ENCODE data around the gene RALY. TPM values are rescaled to one million over a fixed set of nuclear protein-coding genes. Genes with fewer than 3 reads are reported as not detected.

RALY gene
- total and polyA plus RNA-seq, 10 of the 15 experiments (the other 5 are each of a cell fraction or from before 2014, with no cell fraction given), result 1.2 to 246 (median 137) TPM

- no peak for TF ChIP-seq PAX5 (IDR thresholded peaks at IDR 0.05; ENCODE audit: borderline replicate concordance, low read depth, low read length)
- TF ChIP-seq MLLT1 (IDR thresholded peaks at IDR 0.05), result no peak
- TF ChIP-seq SUZ12 (IDR thresholded peaks at IDR 0.05; ENCODE audit: unreplicated experiment), result no peak
- TF ChIP-seq ASH2L (IDR thresholded peaks at IDR 0.05; ENCODE audit: borderline replicate concordance, low read depth), result no peak
Measured at GRCh38 chr20:34108616-34109174, 115.0 kb downstream of the RALY start (continued).

GRCh38 chr20:34109442-34109841, 115.7 kb downstream of the RALY start:
- peaks cover 75% of the 10 kb centered on the region for H3K79me2 ChIP-seq (ENCODE audit: control insufficient read depth, insufficient read depth, low read length)
- H3K4me3 ChIP-seq, result peak overlapping the region; percentile 84; the same call in 1 of the 2 replicates
- H3K27ac ChIP-seq (ENCODE audit: control insufficient read depth, insufficient read depth), result no peak overlapping the region
- intact Hi-C loops (cut with micrococcal nuclease; ENCODE audit: unreplicated experiment), result no loop called here
- ATAC-seq (no peak), DNase-seq (ENCODE audit: low read depth, low spot score) (no peak), FAIRE-seq (no peak)
- POLR2A ChIA-PET, result interaction anchor here (0.7 to 1.6 kb wide), 4 partner anchors 15 to 1160 kb away, joined by 3 to 7 read pairs (median 6); no protein-coding TSS in a partner anchor
- peaks cover 3 to 20% of the 10 kb centered on the region in 2 experiments; a peak in 3 of 4 replicates for H3K36me3 ChIP-seq (ENCODE audit: control insufficient read depth in 2 of 2, insufficient read depth in 2 of 2, low read length in 1 of 2)
- no peak overlapping the region for H2AFZ ChIP-seq (ENCODE audit: control insufficient read depth, low read depth, low read length)
- RAD21 ChIA-PET (ENCODE audit: unreplicated experiment), result no interaction called here
- no peak overlapping the region; the same call in 1 of the 2 replicates for H3K9ac ChIP-seq (ENCODE audit: control insufficient read depth, insufficient read depth, low read length)
- H4K20me1 ChIP-seq (ENCODE audit: control insufficient read depth, insufficient read depth), result peaks cover 7% of the 10 kb centered on the region
- H3K9me3 ChIP-seq (replicated peaks; ENCODE audit: control insufficient read depth, insufficient read depth, low read length), result no peaks in the 10 kb centered on the region
- BruUV-seq (replicated peaks), result no TSS peak
- CTCF ChIA-PET, result interaction anchor here (1.0 to 1.7 kb wide), 5 partner anchors 9 to 299 kb away, joined by 3 to 4 read pairs (median 4); no protein-coding TSS in a partner anchor
- H3K4me2 ChIP-seq (ENCODE audit: control insufficient read depth, insufficient read depth), result peak overlapping the region; percentile 92
- 53% methylated on average over 6 of the region's 6 CpGs for WGBS (ENCODE audit: insufficient coverage, insufficient replicate concordance, low lambda C conversion rate, missing lambda C conversion rate)
- H3K27me3 ChIP-seq (replicated peaks in 1 of 2; ENCODE audit: control insufficient read depth in 2 of 2, insufficient read depth in 2 of 2, low read length in 1 of 2), result no peaks in the 10 kb centered on the region
- TF ChIP-seq ZBED1 (IDR thresholded peaks at IDR 0.05; ENCODE audit: borderline replicate concordance), result no peak
- TF ChIP-seq HDAC2 (IDR thresholded peaks at IDR 0.05), result no peak
- no peak for TF ChIP-seq CBX3 (IDR thresholded peaks at IDR 0.05; ENCODE audit: borderline replicate concordance, low read depth)
- TF ChIP-seq IRF5 (IDR thresholded peaks at IDR 0.05; ENCODE audit: borderline replicate concordance), result no peak
- no peak for TF ChIP-seq TCF12 (IDR thresholded peaks at IDR 0.05; ENCODE audit: low read depth, low read length)
- no peak for TF ChIP-seq BCLAF1 (IDR thresholded peaks at IDR 0.05)
- TF ChIP-seq RBBP5 (conservative IDR thresholded peaks at IDR 0.05), result no peak
- TF ChIP-seq RELA (IDR thresholded peaks at IDR 0.05; ENCODE audit: borderline replicate concordance, partially characterized antibody), result no peak
- TF ChIP-seq SMAD5 (IDR thresholded peaks at IDR 0.05; ENCODE audit: low read depth), result no peak
- TF ChIP-seq ZSCAN29 (IDR thresholded peaks at IDR 0.05), result no peak
- SMC1A ChIA-PET (ENCODE audit: uncharacterized antibody, unreplicated experiment), result interaction anchor here (0.6 to 2.7 kb wide), 4 partner anchors 16 to 269 kb away, joined by 3 to 10 read pairs (median 4); no protein-coding TSS in a partner anchor
- peaks cover 9% of the 10 kb centered on the region for H3K4me1 ChIP-seq (ENCODE audit: control insufficient read depth, insufficient read depth, low read length)
- in situ Hi-C loops (cut with MboI), result no loop called here

Measured in GM12878 (cell line).